ENCODE measurements around the gene DDB1.

The DDB1 gene

GRCh38 chr11:61332797-61333549 is at the start of gene DDB1, which contains the start of gene TKFC:
DDB1 (minus strand) TSS chr11:61333105; CDS start chr11:61332968, 137 bp downstream.
TKFC (plus strand) TSS chr11:61333228; CDS start chr11:61334729, 1,501 bp downstream.
- DNase-seq: peak; percentile 97 to 98

- DNase-seq: no peak
Observed at GRCh38 chr11:61380884-61381283, 48.0 kb upstream of the DDB1 start.

- no peak for DNase-seq
Observed at GRCh38 chr11:61378713-61379313, 45.9 kb upstream of the DDB1 start.

GRCh38 chr11:61377461-61378160 is 44.7 kb upstream of the DDB1 start:
- no peak for DNase-seq

GRCh38 chr11:61375761-61376108 is 42.8 kb upstream of the DDB1 start:
- no peak for DNase-seq

- no peak for DNase-seq
Observed at GRCh38 chr11:61372659-61373420, 39.9 kb upstream of the DDB1 start.

GRCh38 chr11:61370349-61371005 is 37.6 kb upstream of the DDB1 start:
- DNase-seq: no peak

- no peak for DNase-seq
Observed at GRCh38 chr11:61369372-61370348, 36.8 kb upstream of the DDB1 start.

- DNase-seq: no peak
Observed at GRCh38 chr11:61368646-61369045, 35.7 kb upstream of the DDB1 start.

GRCh38 chr11:61367406-61367805 is 34.5 kb upstream of the DDB1 start:
- DNase-seq: no peak

- DNase-seq: no peak
Observed at GRCh38 chr11:61364012-61364675, 31.2 kb upstream of the DDB1 start.

- peak; percentile 22 to 44 for DNase-seq
Observed at GRCh38 chr11:61362542-61362875, 29.6 kb upstream of the DDB1 start.

- DNase-seq: peak; percentile 91 to 92
Observed at GRCh38 chr11:61361741-61362541, 29.0 kb upstream of the DDB1 start, which contains the start of the genes CYB561A3 and TMEM138. CYB561A3 (minus strand) TSS chr11:61361882; CDS start chr11:61356713, 5,169 bp downstream. TMEM138 (plus strand) TSS chr11:61362374; CDS start chr11:61364391, 2,017 bp downstream.

- no peak for DNase-seq
Observed at GRCh38 chr11:61361237-61361740, 28.4 kb upstream of the DDB1 start.

GRCh38 chr11:61359516-61359915 is 26.6 kb upstream of the DDB1 start:
- no peak for DNase-seq

- no peak for DNase-seq
Observed at GRCh38 chr11:61358566-61358965, 25.7 kb upstream of the DDB1 start.

GRCh38 chr11:61357894-61358239 is 25.0 kb upstream of the DDB1 start:
- no peak for DNase-seq

- no peak for DNase-seq
Observed at GRCh38 chr11:61357233-61357893, 24.5 kb upstream of the DDB1 start.

GRCh38 chr11:61356706-61357105 is 23.8 kb upstream of the DDB1 start:
- no peak for DNase-seq

All from stimulated activated CD4-positive, alpha-beta T cell treated with anti-CD3 and anti-CD28 coated beads, Interleukin-2, amount 100 ng/mL, for 24 hours (primary cell).